COLO829 (cell line): ENCODE measurements around the gene CEP350.
A peak's percentile ranks its signal among the peaks of the same experiment; 100 is the strongest.
"Not testable (repeated sequence)": the region's sequence is repeated elsewhere in the genome, so short reads cannot be mapped to it uniquely, and the experiment has no call there.

Experiments
- DNase-seq: peaks from one replicate; pipeline ENCODE4 v3.0.0; 2012; ENCODE audit warnings: low spot score

Gene CEP350

DNA sequence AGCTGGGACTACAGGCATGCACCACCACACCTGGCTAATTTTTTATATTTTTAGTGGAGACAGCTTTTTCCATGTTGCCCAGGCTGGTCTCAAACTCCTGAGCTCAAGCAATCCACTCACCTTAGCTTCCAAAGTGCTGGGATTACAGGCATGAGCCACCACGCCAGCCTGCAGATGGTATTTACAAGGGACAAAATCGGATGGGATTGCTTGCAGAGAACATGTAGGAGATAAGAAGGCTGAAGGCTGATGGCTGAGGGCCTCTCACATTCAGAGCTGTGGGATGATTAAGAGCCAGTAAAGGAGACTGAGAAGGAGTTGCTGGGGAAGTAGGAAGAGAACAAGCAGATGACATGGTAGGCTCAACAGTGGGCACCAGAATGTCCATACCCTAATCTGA lies 176.0 kb downstream of the CEP350 start:
- DNase-seq: no peak

DNA sequence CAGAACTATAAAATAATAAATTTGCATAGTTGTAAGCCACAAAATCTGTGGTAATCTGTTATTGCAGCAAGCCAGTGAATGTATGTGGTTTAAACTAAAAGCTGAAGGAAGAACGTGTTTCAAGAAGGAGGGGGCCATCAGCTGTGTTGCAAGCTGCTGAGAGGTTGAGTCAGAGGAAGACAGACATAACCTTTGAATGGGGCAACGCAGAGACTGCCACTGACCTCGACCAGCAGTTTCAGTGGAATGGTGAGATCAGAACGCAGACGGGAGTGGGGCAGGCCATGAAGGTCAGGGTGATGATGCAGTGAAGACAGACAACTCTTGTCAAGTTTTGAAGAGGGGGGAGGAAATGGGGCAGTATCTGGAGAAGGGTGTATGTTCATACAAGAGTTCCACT lies 176.9 kb downstream of the CEP350 start:
- DNase-seq: peak; percentile 51

- DNase-seq: no peak
These were observed 178.6 kb downstream of the CEP350 start for GRCh38 chr1:180133193-180133592.

- not testable (repeated sequence) for DNase-seq
These were observed 179.1 kb downstream of the CEP350 start for GRCh38 chr1:180133688-180134087.

DNA sequence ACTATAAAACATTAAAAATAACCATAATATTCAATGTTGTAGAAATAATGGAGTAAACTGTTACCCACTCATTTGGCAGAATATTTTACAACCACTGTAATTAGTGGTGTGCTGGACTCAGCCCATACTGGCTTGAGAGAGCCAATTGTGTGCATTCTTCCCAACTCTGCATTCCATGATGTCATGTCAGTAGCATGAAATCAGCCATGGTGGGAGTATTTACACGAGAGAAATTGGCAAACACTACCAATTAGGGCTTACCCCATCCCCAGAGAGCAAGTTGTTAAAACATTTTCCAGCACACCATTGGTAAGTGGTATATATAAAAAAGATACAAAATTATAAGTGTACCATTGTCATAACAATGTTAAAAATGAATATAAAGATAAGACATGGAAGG lies 180.9 kb downstream of the CEP350 start:
- no peak for DNase-seq

GRCh38 chr1:180136331-180136967 lies 181.8 kb downstream of the CEP350 start:
- DNase-seq: no peak

DNA sequence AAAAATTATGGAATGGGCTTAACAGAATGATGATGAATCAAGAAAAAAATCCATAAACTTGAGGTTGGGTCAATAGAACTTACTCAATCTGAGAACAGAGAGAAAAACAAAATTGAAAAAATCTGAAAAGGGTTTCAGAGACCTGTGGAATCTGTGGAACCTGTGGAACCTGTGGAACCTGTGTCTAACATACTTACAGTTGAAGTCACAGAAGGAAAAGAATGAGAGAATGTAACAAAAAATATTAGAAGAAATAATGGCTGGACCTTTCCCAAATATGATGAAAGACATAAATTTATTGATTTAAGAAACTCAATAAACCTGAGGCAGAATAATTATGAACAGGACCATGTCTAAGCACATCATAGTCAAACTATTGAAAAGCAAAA lies 182.4 kb downstream of the CEP350 start:
- no peak for DNase-seq

GRCh38 chr1:180137776-180138175 lies 183.2 kb downstream of the CEP350 start:
- no peak for DNase-seq

- no peak for DNase-seq
These were observed 186.8 kb downstream of the CEP350 start for GRCh38 chr1:180141381-180141934.

GRCh38 chr1:180143359-180143758 lies 188.7 kb downstream of the CEP350 start:
- no peak for DNase-seq

- DNase-seq: no peak
These were observed 190.2 kb downstream of the CEP350 start for GRCh38 chr1:180144659-180145357.

- DNase-seq: no peak
These were observed 190.8 kb downstream of the CEP350 start for GRCh38 chr1:180145446-180145845.

DNA sequence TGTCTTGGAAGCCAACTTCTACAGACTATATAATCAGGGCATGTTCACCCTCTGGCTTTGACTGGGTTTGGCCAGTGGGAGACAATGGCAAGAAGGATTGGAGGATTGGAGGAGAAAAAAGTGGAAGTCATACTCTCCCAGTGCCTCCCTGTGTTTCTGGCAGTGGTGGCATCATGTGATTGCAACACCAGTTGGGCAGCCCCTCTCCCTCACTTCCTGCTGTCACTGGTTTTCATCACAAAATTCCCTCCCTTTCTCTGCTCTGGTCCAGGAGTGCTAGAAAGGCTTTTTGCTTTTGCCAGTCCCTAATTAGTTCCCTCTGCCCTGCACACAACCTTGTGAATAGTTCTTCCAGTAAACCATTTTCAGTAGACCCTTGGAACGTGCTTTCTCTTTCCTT lies 196.4 kb downstream of the CEP350 start:
- DNase-seq: no peak

- DNase-seq: no peak
These were observed 196.9 kb downstream of the CEP350 start for GRCh38 chr1:180151508-180151907.

- no peak for DNase-seq
These were observed 198.0 kb downstream of the CEP350 start for GRCh38 chr1:180152588-180152987.

DNA sequence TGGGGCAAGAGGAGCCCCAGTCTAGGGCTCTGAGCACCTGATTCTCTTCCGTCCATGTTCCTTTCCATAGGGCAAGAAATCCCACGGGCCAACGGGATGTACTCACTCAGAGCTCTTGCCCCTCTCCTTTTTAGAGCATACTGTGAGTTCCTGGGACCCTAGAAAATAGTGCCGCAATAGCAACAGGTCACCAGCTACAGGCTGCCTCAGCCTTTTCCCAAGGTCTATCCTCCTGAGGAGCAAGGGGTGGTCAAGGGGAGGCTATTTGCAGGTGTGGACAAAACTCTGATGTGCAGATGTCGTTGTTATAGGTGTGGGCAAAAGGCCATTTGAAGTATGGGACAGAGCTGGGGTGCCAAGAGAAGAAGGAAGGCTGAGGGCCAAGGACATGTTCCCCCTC lies 198.4 kb downstream of the CEP350 start:
- DNase-seq: no peak

DNA sequence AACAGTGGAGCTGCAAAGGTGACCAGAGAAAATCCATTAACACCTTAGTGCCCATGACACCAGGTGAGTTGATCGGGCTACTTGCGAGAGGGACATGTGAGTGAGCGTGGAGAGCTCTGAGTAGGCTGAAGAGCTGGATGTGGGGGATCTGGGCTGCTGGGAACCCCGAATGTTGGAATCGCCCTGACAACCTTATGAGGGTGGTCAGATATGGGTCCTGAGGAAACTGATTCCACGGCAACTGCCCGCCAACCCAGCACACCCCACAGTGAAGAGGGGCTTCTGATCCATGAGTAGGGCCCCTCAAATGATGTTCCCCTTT lies 199.4 kb downstream of the CEP350 start:
- no peak for DNase-seq

- peak; percentile 96 for DNase-seq
These were observed 199.9 kb downstream of the CEP350 start, which contains the start of gene QSOX1 for GRCh38 chr1:180154325-180155181. Gene QSOX1, plus strand, starts transcription at chr1:180154869. Its CDS starts 39 bp downstream, at chr1:180154908.

- DNase-seq: no peak
These were observed 200.6 kb downstream of the CEP350 start for GRCh38 chr1:180155182-180155682.

DNA sequence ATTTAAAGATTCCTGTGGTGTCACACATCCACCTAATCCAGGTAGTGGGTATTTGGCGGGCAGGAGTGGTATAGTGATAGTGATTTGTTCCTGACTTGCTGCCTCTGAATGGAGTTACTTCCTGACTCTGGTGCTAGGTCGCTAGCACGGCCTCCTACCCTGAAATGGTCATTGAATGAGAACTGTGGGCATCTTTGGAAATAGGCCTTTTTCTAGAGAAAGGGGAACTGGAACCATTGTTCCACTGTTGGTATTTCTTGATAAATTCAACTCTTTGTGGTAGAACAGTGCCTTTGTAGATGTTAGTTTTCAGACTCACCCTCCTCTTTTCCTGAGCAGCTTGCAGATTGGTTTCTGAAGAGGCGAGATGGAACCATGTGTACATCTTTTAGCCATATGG lies 201.6 kb downstream of the CEP350 start:
- DNase-seq: no peak

DNA sequence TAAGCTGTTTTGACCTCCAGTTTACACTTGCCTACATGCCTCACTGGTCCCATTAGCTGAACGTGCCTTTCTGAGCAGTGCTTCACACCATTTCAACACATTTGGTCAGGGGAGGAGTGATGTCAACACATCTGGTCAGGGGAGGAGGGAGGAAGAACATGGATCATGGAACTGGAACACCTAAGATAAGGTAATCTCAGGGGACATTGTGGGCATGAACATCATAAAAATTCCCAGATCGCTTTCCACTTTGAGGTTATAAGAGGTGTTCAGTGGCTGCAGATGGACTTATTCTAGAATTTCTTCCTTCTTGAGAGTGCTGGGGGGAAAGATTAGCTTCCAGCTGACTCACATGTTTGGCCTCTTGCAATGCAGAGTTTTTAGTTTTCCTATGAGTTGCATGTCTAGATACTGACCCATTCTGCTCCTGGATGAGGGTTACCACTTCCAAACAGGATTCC lies 202.1 kb downstream of the CEP350 start:
- DNase-seq: no peak

- DNase-seq: no peak
These were observed 202.5 kb downstream of the CEP350 start for GRCh38 chr1:180157108-180157507.
